GM12872 (cell line): ENCODE data around the gene BOC.

Source experiments
- TF ChIP-seq, protein P1 (sequence below): IDR thresholded peaks from 3 replicates; pipeline ENCODE4 v1.5.1; 2011; ENCODE audit warnings: low read depth, mild to moderate bottlenecking, low read length, moderate library complexity; ENCODE audit not compliant: insufficient read depth

BOC gene

GRCh38 chr3:113286524-113286923 is 75.2 kb downstream of the BOC start:
- TF ChIP-seq, protein P1, sequence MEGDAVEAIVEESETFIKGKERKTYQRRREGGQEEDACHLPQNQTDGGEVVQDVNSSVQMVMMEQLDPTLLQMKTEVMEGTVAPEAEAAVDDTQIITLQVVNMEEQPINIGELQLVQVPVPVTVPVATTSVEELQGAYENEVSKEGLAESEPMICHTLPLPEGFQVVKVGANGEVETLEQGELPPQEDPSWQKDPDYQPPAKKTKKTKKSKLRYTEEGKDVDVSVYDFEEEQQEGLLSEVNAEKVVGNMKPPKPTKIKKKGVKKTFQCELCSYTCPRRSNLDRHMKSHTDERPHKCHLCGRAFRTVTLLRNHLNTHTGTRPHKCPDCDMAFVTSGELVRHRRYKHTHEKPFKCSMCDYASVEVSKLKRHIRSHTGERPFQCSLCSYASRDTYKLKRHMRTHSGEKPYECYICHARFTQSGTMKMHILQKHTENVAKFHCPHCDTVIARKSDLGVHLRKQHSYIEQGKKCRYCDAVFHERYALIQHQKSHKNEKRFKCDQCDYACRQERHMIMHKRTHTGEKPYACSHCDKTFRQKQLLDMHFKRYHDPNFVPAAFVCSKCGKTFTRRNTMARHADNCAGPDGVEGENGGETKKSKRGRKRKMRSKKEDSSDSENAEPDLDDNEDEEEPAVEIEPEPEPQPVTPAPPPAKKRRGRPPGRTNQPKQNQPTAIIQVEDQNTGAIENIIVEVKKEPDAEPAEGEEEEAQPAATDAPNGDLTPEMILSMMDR: no peak

- TF ChIP-seq, protein P1: no peak
These were observed 75.9 kb downstream of the BOC start for GRCh38 chr3:113287111-113287802.

DNA sequence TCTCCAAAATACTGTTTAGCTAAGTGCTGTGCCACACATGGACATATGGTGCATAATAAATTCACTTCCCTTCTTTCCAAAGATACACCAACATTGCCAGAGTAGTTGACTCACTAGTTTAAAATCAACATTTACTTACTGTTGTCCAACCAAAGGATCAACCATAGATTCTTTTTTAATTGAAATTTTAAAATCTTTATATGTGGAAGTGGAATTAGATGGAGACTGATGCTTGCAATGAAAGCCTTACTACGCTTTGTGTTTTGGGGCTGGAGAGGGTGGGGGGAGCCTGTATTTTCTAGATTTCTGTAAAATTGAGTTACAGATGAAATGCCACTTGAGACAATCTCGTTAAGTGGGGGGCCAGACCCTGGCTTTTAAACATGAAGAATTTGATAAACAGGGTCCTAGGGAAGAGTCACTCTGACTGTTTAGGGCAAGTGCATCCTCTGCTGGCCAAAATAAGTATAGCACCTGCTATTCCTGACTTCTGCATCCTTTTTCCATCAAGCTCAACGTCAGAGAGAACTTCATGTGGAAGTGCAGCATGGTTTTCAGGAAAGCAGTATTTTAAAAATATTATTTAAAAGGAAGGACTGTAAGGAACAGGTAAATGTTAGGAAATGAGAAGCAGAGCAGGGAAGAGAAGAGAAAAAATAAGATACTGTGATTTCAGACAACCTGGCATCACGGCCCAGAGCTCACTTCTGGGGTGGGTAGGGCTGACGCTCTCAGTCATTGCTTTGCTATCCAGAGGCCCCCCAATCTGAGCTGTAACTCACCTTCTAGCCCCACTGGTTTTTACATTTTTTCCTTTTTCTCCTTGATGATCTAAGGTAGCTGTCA is 76.7 kb downstream of the BOC start:
- TF ChIP-seq, protein P1: peak; percentile 100

- TF ChIP-seq, protein P1: no peak
These were observed 77.5 kb downstream of the BOC start for GRCh38 chr3:113288881-113289280.

- TF ChIP-seq, protein P1: no peak
These were observed 80.2 kb downstream of the BOC start for GRCh38 chr3:113291572-113291971.

DNA sequence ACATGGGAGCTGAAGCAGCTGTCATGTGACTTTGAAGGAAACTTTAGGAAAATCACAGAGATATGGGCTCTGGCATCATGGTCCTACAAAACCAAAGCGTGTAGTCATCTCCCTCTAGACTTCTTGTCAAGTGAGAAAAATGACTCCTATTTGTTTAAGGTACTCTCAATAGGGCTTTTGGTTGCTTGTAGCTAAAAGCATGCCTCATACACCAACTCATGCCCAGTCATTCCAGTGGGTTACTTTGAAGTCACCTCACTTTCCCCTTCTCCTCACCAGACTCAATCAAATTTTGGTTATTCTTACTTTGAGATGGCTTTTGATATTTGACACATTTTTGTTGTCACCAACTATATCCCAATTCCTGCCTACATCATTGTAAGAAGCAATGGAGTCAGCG is 81.6 kb downstream of the BOC start:
- TF ChIP-seq, protein P1: no peak

DNA sequence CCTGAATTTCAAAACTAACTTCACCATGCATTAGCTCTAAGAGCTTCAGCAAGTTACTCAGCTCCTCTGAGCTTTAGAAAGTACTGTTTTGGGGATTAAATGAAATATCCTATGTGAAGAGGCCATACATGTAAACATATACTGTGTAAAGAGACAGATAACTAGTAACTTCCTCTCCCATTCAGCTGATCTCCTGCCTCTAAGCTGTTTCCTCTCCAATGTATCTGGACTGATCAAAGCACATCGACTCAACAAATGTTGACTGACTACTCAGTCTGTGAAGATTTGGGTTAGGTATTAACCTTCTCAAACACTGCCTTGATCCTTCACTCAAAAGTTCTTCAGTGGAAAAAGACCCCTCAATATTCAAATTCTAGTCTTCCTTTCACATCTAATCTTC is 82.0 kb downstream of the BOC start:
- TF ChIP-seq, protein P1: no peak
